ENCODE results near the gene RSPH1. TPM values are rescaled to one million over a fixed set of nuclear protein-coding genes. Genes with fewer than 3 reads are reported as not detected.

The RSPH1 gene
- total and polyA plus RNA-seq, 12 donors: 0.13 to 5.8 (median 0.87) TPM; not detected in 2

DNA sequence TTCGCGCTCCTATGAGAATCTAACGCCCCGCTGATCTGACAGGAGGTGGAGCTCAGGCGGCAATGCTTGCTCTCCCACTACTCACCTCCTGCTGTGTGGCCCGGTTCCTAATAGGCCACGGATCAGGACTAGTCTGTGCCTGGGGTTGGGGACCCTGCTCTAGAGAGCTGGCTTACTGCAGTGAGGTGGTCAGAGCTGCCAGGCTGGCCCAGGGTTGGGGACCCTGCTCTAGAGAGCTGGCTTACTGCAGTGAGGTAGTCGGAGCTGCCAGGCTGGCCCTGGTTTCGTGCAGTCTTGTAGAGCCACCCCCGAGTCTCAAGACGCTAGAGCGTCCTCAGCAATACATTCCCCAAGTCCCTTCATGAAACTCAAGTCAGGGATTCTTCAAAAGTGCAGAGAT is 45.1 kb upstream of the RSPH1 start:
- Histone ChIP-seq H3K36me3 (replicated peaks in 1 of 2) (peaks cover 0 to 33% of the 10 kb centered on the region in 2 donors), H3K27ac (no peak overlapping the region), H3K4me1 (replicated peaks in 1 of 2) (no peaks in the 10 kb centered on the region), H3K27me3 (no peaks in the 10 kb centered on the region), H3K4me3 (no peak overlapping the region), H3K9me3 (replicated peaks in 1 of 3) (no peaks in the 10 kb centered on the region)
- TF ChIP-seq CTCF (IDR thresholded peaks at IDR 0.05) (no peak), POLR2A (IDR thresholded peaks at IDR 0.05) (no peak)
- WGBS, 4 donors: 84 to 95% (median 90%) methylated on average over 8 to 12 of the region's 12 CpGs
- intact Hi-C loops (cut with DNase I): loop anchor here in 1 of 2 donors (10.0 kb wide), 1 partner anchor 54 kb away; no protein-coding TSS in a partner anchor
- no peak for DNase-seq

DNA sequence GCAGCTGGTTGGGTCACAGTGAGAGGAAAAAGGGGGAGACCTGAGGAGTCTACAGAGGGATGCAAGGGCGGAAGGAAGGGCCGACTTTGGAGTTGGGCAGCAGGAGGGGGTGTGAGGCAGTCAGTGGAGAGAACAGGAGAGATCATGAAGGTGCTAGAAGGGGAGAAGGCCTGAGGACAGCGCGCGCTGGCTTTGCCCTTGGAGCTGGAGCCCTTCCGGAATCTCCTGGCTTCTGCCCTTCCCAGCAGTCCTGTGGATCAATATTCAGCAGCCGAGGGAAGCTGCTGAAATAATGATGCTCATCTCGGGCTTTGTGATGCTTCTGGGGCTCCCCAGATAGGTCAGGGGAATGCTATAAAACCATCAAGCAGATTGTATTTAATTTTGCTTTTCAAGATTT is 44.4 kb upstream of the RSPH1 start:
- intact Hi-C loops (cut with DNase I): loop anchor here in 1 of 2 donors (10.0 kb wide), 1 partner anchor 54 kb away; no protein-coding TSS in a partner anchor
- Histone ChIP-seq H3K9me3 (replicated peaks in 1 of 3) (no peaks in the 10 kb centered on the region), H3K27ac (no peak overlapping the region), H3K36me3 (replicated peaks in 1 of 2) (peaks cover 0 to 25% of the 10 kb centered on the region in 2 donors), H3K4me1 (replicated peaks in 1 of 2) (no peaks in the 10 kb centered on the region), H3K27me3 (no peaks in the 10 kb centered on the region), H3K4me3 (no peak overlapping the region)
- 77 to 95% (median 83%) methylated on average over 7 to 8 of the region's 8 CpGs for WGBS, 4 donors
- TF ChIP-seq CTCF (IDR thresholded peaks at IDR 0.05): no peak
- TF ChIP-seq POLR2A (IDR thresholded peaks at IDR 0.05): no peak
- peak in 1 of 7 donors; percentile 41 for DNase-seq

GRCh38 chr21:42539931-42540343 is 43.9 kb upstream of the RSPH1 start:
- H3K36me3 ChIP-seq (replicated peaks in 1 of 2): peaks cover 0 to 25% of the 10 kb centered on the region in 2 donors
- TF ChIP-seq CTCF (IDR thresholded peaks at IDR 0.05) (no peak), POLR2A (IDR thresholded peaks at IDR 0.05) (no peak)
- intact Hi-C loops (cut with DNase I): loop anchor here in 1 of 2 donors (10.0 kb wide), 1 partner anchor 55 kb away; no protein-coding TSS in a partner anchor

GRCh38 chr21:42539342-42539741 is 43.3 kb upstream of the RSPH1 start:
- WGBS, 4 donors: 93 to 97% (median 94%) methylated on average over 17 of the region's 17 CpGs
- Histone ChIP-seq H3K9me3 (replicated peaks in 1 of 3) (no peaks in the 10 kb centered on the region), H3K27me3 (no peaks in the 10 kb centered on the region), H3K27ac (no peak overlapping the region), H3K36me3 (replicated peaks in 1 of 2) (peaks cover 0 to 23% of the 10 kb centered on the region in 2 donors), H3K4me3 (no peak overlapping the region), H3K4me1 (replicated peaks in 1 of 2) (no peaks in the 10 kb centered on the region)
- TF ChIP-seq POLR2A (IDR thresholded peaks at IDR 0.05): no peak
- TF ChIP-seq CTCF (IDR thresholded peaks at IDR 0.05): no peak
- intact Hi-C loops (cut with DNase I): no loop called here
- DNase-seq: peak in 1 of 7 donors; percentile 51

More at GRCh38 chr21:42539931-42540343, 43.9 kb upstream of the RSPH1 start:
- no peaks in the 10 kb centered on the region for H3K27me3 ChIP-seq
- H3K4me1 ChIP-seq (replicated peaks in 1 of 2): no peaks in the 10 kb centered on the region
- H3K9me3 ChIP-seq (replicated peaks in 1 of 3): no peaks in the 10 kb centered on the region
- WGBS, 4 donors: 75 to 96% (median 90%) methylated on average over 6 to 7 of the region's 7 CpGs
- H3K4me3 ChIP-seq: no peak overlapping the region
- H3K27ac ChIP-seq: no peak overlapping the region
- peak in 1 of 7 donors; percentile 45 for DNase-seq
